GM12878 (cell line): ENCODE measurements around the gene MGMT.

Experiments
- CHD2 ChIP-seq: IDR thresholded peaks from 2 replicates; pipeline ENCODE4 v1.6.1; 2011; ENCODE audit warnings: low read depth, low read length, improper control_type of control experiment, borderline replicate concordance
- E2F8 ChIP-seq: fragments of 450-650 bp; IDR thresholded peaks from 2 replicates; pipeline ENCODE4 v1.6.1; 2018; ENCODE audit warnings: mild to moderate bottlenecking, low read depth, moderate library complexity; ENCODE audit not compliant: partially characterized antibody
- FOXM1 ChIP-seq: IDR thresholded peaks from 2 replicates; pipeline ENCODE4 v1.6.1; 2012; ENCODE audit warnings: low read depth, mild to moderate bottlenecking, inconsistent platforms, low read length, moderate library complexity
- POLR2AphosphoS5 ChIP-seq: IDR thresholded peaks from 2 replicates; pipeline ENCODE4 v1.6.1; 2011; ENCODE audit warnings: mild to moderate bottlenecking, low read length, inconsistent platforms
- SP1 ChIP-seq: IDR thresholded peaks from one replicate; pipeline ENCODE4 v1.6.1; 2011; ENCODE audit warnings: low read depth, low read length
- ZNF217 ChIP-seq: fragments of 450-650 bp; IDR thresholded peaks from 2 replicates; pipeline ENCODE4 v1.6.1; 2017; ENCODE audit warnings: antibody characterized with exemption, mild to moderate bottlenecking
- TF ChIP-seq, protein P1 (sequence below): fragments of 450-650 bp; IDR thresholded peaks from 2 replicates; pipeline ENCODE4 v1.6.1; 2017; ENCODE audit warnings: mild to moderate bottlenecking

DNA sequence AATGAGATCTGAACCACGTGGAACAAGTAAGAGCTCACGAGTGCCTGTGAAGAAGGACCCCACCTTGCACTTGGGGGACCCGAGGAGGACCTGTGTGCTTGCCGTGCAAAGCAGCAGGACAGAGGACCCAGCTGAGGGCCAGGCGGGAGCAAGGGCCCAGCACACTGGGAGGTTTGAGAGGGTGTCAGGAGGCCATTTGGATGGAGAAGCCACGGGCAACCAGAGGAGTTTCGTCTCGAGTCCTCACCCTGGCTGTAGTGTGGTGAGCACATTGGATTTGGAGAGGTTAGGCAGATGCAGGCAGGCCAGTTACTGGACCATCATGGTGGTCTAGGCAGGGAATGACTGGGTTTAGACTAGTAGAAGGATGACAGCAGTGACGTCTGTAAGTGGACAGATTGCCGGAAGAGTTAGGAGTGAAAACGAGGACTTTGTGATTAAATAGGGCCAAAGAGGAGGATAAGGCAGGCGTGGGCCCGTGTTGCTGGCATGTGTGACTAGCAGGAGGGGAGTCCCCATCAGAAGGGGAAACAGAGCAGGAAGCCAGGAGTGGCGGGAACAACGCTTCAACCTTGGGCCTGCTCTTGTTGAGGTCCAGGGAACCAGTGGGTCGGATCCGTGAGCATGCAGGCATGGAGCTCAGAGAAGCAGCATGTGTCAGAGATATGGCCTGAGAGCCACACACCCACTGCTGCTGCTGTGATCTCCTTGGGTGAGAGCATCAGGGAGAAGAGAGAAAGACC, 208.2 kb downstream of the MGMT start:
- no peak for TF ChIP-seq SP1
- TF ChIP-seq, protein P1, sequence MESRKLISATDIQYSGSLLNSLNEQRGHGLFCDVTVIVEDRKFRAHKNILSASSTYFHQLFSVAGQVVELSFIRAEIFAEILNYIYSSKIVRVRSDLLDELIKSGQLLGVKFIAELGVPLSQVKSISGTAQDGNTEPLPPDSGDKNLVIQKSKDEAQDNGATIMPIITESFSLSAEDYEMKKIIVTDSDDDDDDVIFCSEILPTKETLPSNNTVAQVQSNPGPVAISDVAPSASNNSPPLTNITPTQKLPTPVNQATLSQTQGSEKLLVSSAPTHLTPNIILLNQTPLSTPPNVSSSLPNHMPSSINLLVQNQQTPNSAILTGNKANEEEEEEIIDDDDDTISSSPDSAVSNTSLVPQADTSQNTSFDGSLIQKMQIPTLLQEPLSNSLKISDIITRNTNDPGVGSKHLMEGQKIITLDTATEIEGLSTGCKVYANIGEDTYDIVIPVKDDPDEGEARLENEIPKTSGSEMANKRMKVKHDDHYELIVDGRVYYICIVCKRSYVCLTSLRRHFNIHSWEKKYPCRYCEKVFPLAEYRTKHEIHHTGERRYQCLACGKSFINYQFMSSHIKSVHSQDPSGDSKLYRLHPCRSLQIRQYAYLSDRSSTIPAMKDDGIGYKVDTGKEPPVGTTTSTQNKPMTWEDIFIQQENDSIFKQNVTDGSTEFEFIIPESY = no peak
- TF ChIP-seq FOXM1 = no peak
- TF ChIP-seq POLR2AphosphoS5 = no peak
- TF ChIP-seq E2F8 = no peak
- no peak for TF ChIP-seq CHD2
- no peak for TF ChIP-seq ZNF217
